ENCODE results near the gene PDGFC.

Gene PDGFC

GRCh38 chr4:156816360-156816755 lies 155.2 kb downstream of the PDGFC start:
- no peak overlapping the region for H3K4me3 ChIP-seq (IDR thresholded peaks at IDR 0.05; ENCODE audit: insufficient read depth, low read depth, low read length)
- no peak for TF ChIP-seq CTCF (conservative IDR thresholded peaks at IDR 0.05; ENCODE audit: low read depth, low read length)
- no peak overlapping the region for H3K4me2 ChIP-seq
- H3K27me3 ChIP-seq (ENCODE audit: insufficient read depth, low read depth), result no peaks in the 10 kb centered on the region
- no peak overlapping the region for H3K27ac ChIP-seq
- no peaks in the 10 kb centered on the region for H3K36me3 ChIP-seq (ENCODE audit: insufficient read depth)
- H2AFZ ChIP-seq (ENCODE audit: low read depth), result no peak overlapping the region
- H4K20me1 ChIP-seq (ENCODE audit: insufficient read depth), result no peaks in the 10 kb centered on the region
- H3K4me1 ChIP-seq (ENCODE audit: low read depth, poor library complexity, severe bottlenecking), result no peaks in the 10 kb centered on the region
- no peaks in the 10 kb centered on the region for H3K79me2 ChIP-seq (ENCODE audit: insufficient read depth, low read depth)
- H3K9ac ChIP-seq, result no peak overlapping the region

- no peaks in the 10 kb centered on the region for H3K27me3 ChIP-seq (ENCODE audit: insufficient read depth, low read depth)
- no peaks in the 10 kb centered on the region for H3K79me2 ChIP-seq (ENCODE audit: insufficient read depth, low read depth)
- H3K27ac ChIP-seq, result no peak overlapping the region
- no peaks in the 10 kb centered on the region for H3K36me3 ChIP-seq (ENCODE audit: insufficient read depth)
- H3K4me2 ChIP-seq, result no peak overlapping the region
- H3K9ac ChIP-seq, result no peak overlapping the region
- H3K4me3 ChIP-seq (IDR thresholded peaks at IDR 0.05; ENCODE audit: insufficient read depth, low read depth, low read length), result no peak overlapping the region
- no peak for TF ChIP-seq CTCF (conservative IDR thresholded peaks at IDR 0.05; ENCODE audit: low read depth, low read length)
- H3K4me1 ChIP-seq (ENCODE audit: low read depth, poor library complexity, severe bottlenecking), result no peaks in the 10 kb centered on the region
- no peaks in the 10 kb centered on the region for H4K20me1 ChIP-seq (ENCODE audit: insufficient read depth)
- H2AFZ ChIP-seq (ENCODE audit: low read depth), result no peak overlapping the region
Measured at GRCh38 chr4:156815717-156816359, 155.8 kb downstream of the PDGFC start.

GRCh38 chr4:156811963-156812362 lies 159.6 kb downstream of the PDGFC start:
- H2AFZ ChIP-seq (ENCODE audit: low read depth), result no peak overlapping the region
- no peak for TF ChIP-seq CTCF (conservative IDR thresholded peaks at IDR 0.05; ENCODE audit: low read depth, low read length)
- no peak overlapping the region for H3K4me3 ChIP-seq (IDR thresholded peaks at IDR 0.05; ENCODE audit: insufficient read depth, low read depth, low read length)
- no peaks in the 10 kb centered on the region for H3K79me2 ChIP-seq (ENCODE audit: insufficient read depth, low read depth)
- H3K4me1 ChIP-seq (ENCODE audit: low read depth, poor library complexity, severe bottlenecking), result no peaks in the 10 kb centered on the region
- H3K27ac ChIP-seq, result no peak overlapping the region
- no peaks in the 10 kb centered on the region for H3K27me3 ChIP-seq (ENCODE audit: insufficient read depth, low read depth)
- H4K20me1 ChIP-seq (ENCODE audit: insufficient read depth), result no peaks in the 10 kb centered on the region
- H3K9ac ChIP-seq, result no peak overlapping the region
- no peaks in the 10 kb centered on the region for H3K36me3 ChIP-seq (ENCODE audit: insufficient read depth)
- H3K4me2 ChIP-seq, result no peak overlapping the region

- H3K36me3 ChIP-seq (ENCODE audit: insufficient read depth), result no peaks in the 10 kb centered on the region
- H3K4me3 ChIP-seq (IDR thresholded peaks at IDR 0.05; ENCODE audit: insufficient read depth, low read depth, low read length), result no peak overlapping the region
- H3K4me2 ChIP-seq, result no peak overlapping the region
- H3K27me3 ChIP-seq (ENCODE audit: insufficient read depth, low read depth), result no peaks in the 10 kb centered on the region
- TF ChIP-seq CTCF (conservative IDR thresholded peaks at IDR 0.05; ENCODE audit: low read depth, low read length), result no peak
- no peak overlapping the region for H3K9ac ChIP-seq
- no peak overlapping the region for H2AFZ ChIP-seq (ENCODE audit: low read depth)
- no peak overlapping the region for H3K27ac ChIP-seq
- no peaks in the 10 kb centered on the region for H4K20me1 ChIP-seq (ENCODE audit: insufficient read depth)
- H3K79me2 ChIP-seq (ENCODE audit: insufficient read depth, low read depth), result no peaks in the 10 kb centered on the region
- no peaks in the 10 kb centered on the region for H3K4me1 ChIP-seq (ENCODE audit: low read depth, poor library complexity, severe bottlenecking)
Measured at GRCh38 chr4:156811286-156811685, 160.3 kb downstream of the PDGFC start.
